ENCODE measurements around the gene ZNF76.

DNA sequence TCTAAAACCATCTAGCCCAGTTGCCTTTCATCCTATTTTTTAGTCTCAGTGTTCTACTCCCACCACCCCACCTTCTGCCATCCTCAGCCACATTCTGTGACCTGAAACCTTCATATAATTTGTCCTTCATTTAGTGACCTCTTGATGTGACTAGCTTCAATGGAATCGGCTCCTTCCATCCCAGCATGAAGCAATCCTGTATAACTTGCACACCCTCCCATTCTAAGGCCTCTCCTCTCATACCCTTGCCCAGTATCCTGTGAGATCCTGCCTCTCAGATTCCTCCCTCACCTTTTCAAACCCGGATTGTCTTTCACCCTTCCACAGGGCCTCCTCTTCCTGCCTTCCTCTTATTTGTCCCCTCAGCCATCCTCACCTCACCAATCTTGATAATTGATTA lies 3.1 kb downstream of the ZNF76 start:
- TF ChIP-seq POLR2A (IDR thresholded peaks at IDR 0.05) (no peak), CTCF (IDR thresholded peaks at IDR 0.05) (no peak)
